Epithelial cell of prostate (primary cell): ENCODE measurements around the gene G0S2.
"Not testable (repeated sequence)": the region's sequence is repeated elsewhere in the genome, so short reads cannot be mapped to it uniquely, and the experiment has no call there.

ENCODE experiments used
- DNase-seq: peaks from one replicate; pipeline ENCODE4 v3.0.0-alpha.2; 2011; ENCODE audit warnings: low read depth, low spot score
- H3K27ac ChIP-seq: fragments of 450-650 bp; 2 replicates; pipeline ENCODE4 v1.5.1; 2017; ENCODE audit warnings: mild to moderate bottlenecking

Gene G0S2

GRCh38 chr1:209673631-209674417 lies 1.4 kb upstream of the G0S2 start:
- H3K27ac ChIP-seq = peak overlapping the region; percentile 94
- no peak for DNase-seq

GRCh38 chr1:209675565-209676154 lies 448 bp downstream of the G0S2 start:
- H3K27ac ChIP-seq = peak overlapping the region; percentile 94
- no peak for DNase-seq

- no peak for DNase-seq
- peak overlapping the region; percentile 94 for H3K27ac ChIP-seq
These were observed 3.8 kb downstream of the G0S2 start for GRCh38 chr1:209678981-209679539.

GRCh38 chr1:209685821-209686220 lies 10.6 kb downstream of the G0S2 start:
- no peak for DNase-seq
- H3K27ac ChIP-seq = no peak overlapping the region

- no peak overlapping the region for H3K27ac ChIP-seq
- DNase-seq = no peak
These were observed 11.1 kb downstream of the G0S2 start for GRCh38 chr1:209686322-209686721.

GRCh38 chr1:209688746-209689234 lies 13.6 kb downstream of the G0S2 start:
- peak overlapping the region; percentile 36 for H3K27ac ChIP-seq
- no peak for DNase-seq

- DNase-seq = peak; percentile 64
- H3K27ac ChIP-seq = peak overlapping the region; percentile 36
These were observed 14.3 kb downstream of the G0S2 start for GRCh38 chr1:209689477-209689876.

GRCh38 chr1:209691237-209691636 lies 16.0 kb downstream of the G0S2 start:
- no peak for DNase-seq
- peak overlapping the region; percentile 63 for H3K27ac ChIP-seq

- no peak for DNase-seq
- peak overlapping the region; percentile 63 for H3K27ac ChIP-seq
These were observed 17.1 kb downstream of the G0S2 start for GRCh38 chr1:209692296-209692695.

- peak; percentile 36 for DNase-seq
- H3K27ac ChIP-seq = peak overlapping the region; percentile 63
These were observed 17.7 kb downstream of the G0S2 start for GRCh38 chr1:209692745-209693504.

GRCh38 chr1:209696673-209697072 lies 21.5 kb downstream of the G0S2 start:
- no peak for DNase-seq
- no peak overlapping the region for H3K27ac ChIP-seq

- no peak for DNase-seq
- no peak overlapping the region for H3K27ac ChIP-seq
These were observed 21.9 kb downstream of the G0S2 start for GRCh38 chr1:209697126-209697525.

GRCh38 chr1:209700686-209701085 lies 25.5 kb downstream of the G0S2 start:
- DNase-seq, H3K27ac ChIP-seq: not testable (repeated sequence)

- DNase-seq = no peak
These were observed 27.6 kb downstream of the G0S2 start for GRCh38 chr1:209702832-209703231.

GRCh38 chr1:209703834-209704504 lies 28.8 kb downstream of the G0S2 start:
- DNase-seq = no peak
- no peak overlapping the region for H3K27ac ChIP-seq

More at GRCh38 chr1:209702832-209703231, 27.6 kb downstream of the G0S2 start:
- H3K27ac ChIP-seq = no peak overlapping the region

GRCh38 chr1:209704584-209704983 lies 29.4 kb downstream of the G0S2 start, which contains the start of gene HSD11B1:
Gene HSD11B1 (plus strand): TSS chr1:209704846. CDS start chr1:209704943, 97 bp downstream.
- DNase-seq = no peak
- H3K27ac ChIP-seq = no peak within 1 kb of the TSS

- no peak for DNase-seq
- no peak overlapping the region for H3K27ac ChIP-seq
These were observed 29.9 kb downstream of the G0S2 start for GRCh38 chr1:209705033-209705598.

GRCh38 chr1:209706622-209707021 lies 31.4 kb downstream of the G0S2 start:
- no peak for DNase-seq
- H3K27ac ChIP-seq = no peak overlapping the region

- DNase-seq = peak; percentile 12
- no peak overlapping the region for H3K27ac ChIP-seq
These were observed 32.1 kb downstream of the G0S2 start for GRCh38 chr1:209707308-209707707.

GRCh38 chr1:209708297-209708696 lies 33.1 kb downstream of the G0S2 start:
- no peak overlapping the region for H3K27ac ChIP-seq
- no peak for DNase-seq
